Karpas-422 (cell line): ENCODE results near the gene ATP9B. TPM values are rescaled to one million over a fixed set of nuclear protein-coding genes. Genes with fewer than 3 reads are reported as not detected.

Experiments
- DNase-seq: peaks from one replicate; pipeline ENCODE4 v3.0.0-alpha.2; 2015
- H2AFZ ChIP-seq: fragments of 200-600 bp; sonication (generic); 2 replicates; pipeline ENCODE4 v1.6.1; 2014; ENCODE audit warnings: antibody characterized with exemption, low read length, mixed read lengths
- H3K27ac ChIP-seq: fragments of 200-600 bp; sonication (generic); 2 replicates; pipeline ENCODE4 v1.5.1; 2014; ENCODE audit warnings: mild to moderate bottlenecking, low read length, moderate library complexity
- H3K27me3 ChIP-seq: fragments of 200-600 bp; sonication (generic); 2 replicates; pipeline ENCODE4 v1.6.1; 2014; ENCODE audit warnings: low read length, mixed read lengths
- H3K36me3 ChIP-seq: fragments of 200-600 bp; sonication (generic); 2 replicates; pipeline ENCODE4 v1.6.1; 2014; ENCODE audit warnings: low read length, mixed read lengths; ENCODE audit not compliant: insufficient read depth
- H3K4me1 ChIP-seq: fragments of 200-600 bp; sonication (generic); 2 replicates; pipeline ENCODE4 v1.6.1; 2014; ENCODE audit warnings: mild to moderate bottlenecking, low read length, mixed read lengths
- H3K4me2 ChIP-seq: fragments of 200-600 bp; sonication (generic); 2 replicates; pipeline ENCODE4 v1.6.1; 2014; ENCODE audit warnings: low read length, low read depth, mild to moderate bottlenecking; ENCODE audit not compliant: poor library complexity, severe bottlenecking
- H3K4me3 ChIP-seq: fragments of 200-600 bp; sonication (generic); 2 replicates; pipeline ENCODE4 v1.5.1; 2014; ENCODE audit warnings: mild to moderate bottlenecking, antibody characterized with exemption, low read length, mixed read lengths
- H3K79me2 ChIP-seq: fragments of 200-600 bp; sonication (generic); 2 replicates; pipeline ENCODE4 v1.6.1; 2014; ENCODE audit warnings: mild to moderate bottlenecking, low read length, mixed read lengths
- H3K9ac ChIP-seq: fragments of 200-600 bp; sonication (generic); 2 replicates; pipeline ENCODE4 v1.6.0; 2014; ENCODE audit warnings: low read length
- H3K9me2 ChIP-seq: fragments of 200-600 bp; sonication (generic), shearing (Covaris generic); replicated peaks from 2 replicates; pipeline ENCODE4 v1.6.0; 2014; ENCODE audit warnings: mild to moderate bottlenecking, low read length, moderate library complexity; ENCODE audit not compliant: insufficient read depth
- H3K9me3 ChIP-seq: fragments of 300-700, 200-600 bp; sonication (generic); 2 replicates; pipeline ENCODE4 v1.6.1; 2014; ENCODE audit warnings: low read length, mixed read lengths
- H4K20me1 ChIP-seq: fragments of 200-600 bp; sonication (generic); 2 replicates; pipeline ENCODE4 v1.6.1; 2014; ENCODE audit warnings: mild to moderate bottlenecking, antibody characterized with exemption, low read length, low read depth; ENCODE audit not compliant: insufficient read depth
- total RNA-seq: library from RNA; depleted of rRNA; stranded (reverse); fragments of >200 nt; shearing (Covaris generic); gene quantifications from 2 replicates; pipeline ENCODE4 v1.2.3, GENCODE V29; 2014; ENCODE audit warnings: low replicate concordance

Gene ATP9B
- total RNA-seq, 1 experiment from 2014 or later: 65.1 TPM

DNA sequence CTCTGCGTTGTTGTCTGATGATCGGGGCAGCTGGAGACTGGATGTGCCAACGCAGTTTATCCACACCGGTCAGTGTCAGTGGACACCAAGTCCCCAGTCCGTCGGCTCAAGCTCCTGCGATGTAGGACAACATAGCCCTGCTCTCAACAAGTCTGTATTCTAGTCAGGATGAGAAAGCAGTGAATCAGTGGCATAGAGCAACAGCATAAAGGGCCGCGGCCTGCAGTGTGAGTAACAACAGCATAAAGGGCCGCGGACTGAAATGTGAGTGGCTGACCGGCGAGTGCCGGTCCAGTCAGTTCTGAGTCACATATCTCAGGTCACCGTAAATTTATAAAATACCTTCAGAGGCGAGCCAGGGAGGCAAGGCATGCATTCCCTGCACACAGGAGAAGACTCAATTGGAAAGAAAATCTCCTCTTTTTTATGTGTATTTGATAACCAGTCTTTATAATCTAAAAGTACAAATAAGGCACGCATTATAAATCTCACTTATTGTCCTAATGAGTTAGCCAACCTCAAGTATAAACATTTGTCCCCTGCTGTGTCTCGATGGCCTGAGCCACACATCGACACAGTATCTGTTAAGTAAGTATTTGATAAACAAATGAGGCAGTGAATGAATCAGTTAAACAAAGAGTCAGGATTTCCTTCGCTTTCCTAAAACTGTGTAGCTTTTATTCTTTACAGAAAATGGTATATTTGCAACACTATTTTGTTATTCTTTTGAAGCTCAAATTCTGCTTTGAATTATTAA lies 292.8 kb downstream of the ATP9B start:
- no peaks in the 10 kb centered on the region for H4K20me1 ChIP-seq
- H3K4me3 ChIP-seq: no peak overlapping the region
- no peak overlapping the region for H3K27ac ChIP-seq
- H3K9me2 ChIP-seq: no peaks in the 10 kb centered on the region
- no peaks in the 10 kb centered on the region for H3K27me3 ChIP-seq
- DNase-seq: no peak
- H3K79me2 ChIP-seq: peaks cover 4% of the 10 kb centered on the region; the same call in 1 of the 2 replicates
- H3K36me3 ChIP-seq: peaks cover 49% of the 10 kb centered on the region; the same call in 1 of the 2 replicates
- H3K4me2 ChIP-seq: no peak overlapping the region
- H3K9ac ChIP-seq: no peak overlapping the region
- no peaks in the 10 kb centered on the region for H3K9me3 ChIP-seq
- H2AFZ ChIP-seq: no peak overlapping the region
- H3K4me1 ChIP-seq: peaks cover 20% of the 10 kb centered on the region

DNA sequence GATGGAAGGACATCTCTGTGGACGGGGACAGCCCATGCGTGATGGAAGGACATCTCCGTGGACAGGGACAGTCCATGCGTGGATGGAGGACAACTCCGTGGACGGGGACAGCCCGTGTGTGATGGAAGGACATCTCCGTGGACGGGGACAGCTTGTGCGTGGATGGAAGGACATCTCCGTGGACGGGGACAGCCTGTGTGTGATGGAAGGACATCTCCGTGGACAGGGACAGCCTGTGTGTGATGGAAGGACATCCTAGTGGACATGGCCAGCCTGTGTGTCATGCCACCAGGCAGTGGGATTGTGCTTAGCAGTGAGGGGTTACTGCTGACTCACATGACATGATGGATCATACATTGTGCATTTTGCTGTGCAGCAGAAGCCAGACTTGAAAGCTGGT lies 296.5 kb downstream of the ATP9B start:
- Histone ChIP-seq H4K20me1 (no peaks in the 10 kb centered on the region), H3K79me2 (peaks cover 4% of the 10 kb centered on the region; the same call in 1 of the 2 replicates), H3K4me2 (no peak overlapping the region), H3K27ac (no peak overlapping the region), H3K4me3 (no peak overlapping the region), H3K27me3 (no peaks in the 10 kb centered on the region), H3K36me3 (peaks cover 43% of the 10 kb centered on the region; the same call in 1 of the 2 replicates), H3K4me1 (peaks cover 16% of the 10 kb centered on the region), H2AFZ (no peak overlapping the region), H3K9ac (no peak overlapping the region), H3K9me3 (no peaks in the 10 kb centered on the region), H3K9me2 (no peaks in the 10 kb centered on the region)
- no peak for DNase-seq

DNA sequence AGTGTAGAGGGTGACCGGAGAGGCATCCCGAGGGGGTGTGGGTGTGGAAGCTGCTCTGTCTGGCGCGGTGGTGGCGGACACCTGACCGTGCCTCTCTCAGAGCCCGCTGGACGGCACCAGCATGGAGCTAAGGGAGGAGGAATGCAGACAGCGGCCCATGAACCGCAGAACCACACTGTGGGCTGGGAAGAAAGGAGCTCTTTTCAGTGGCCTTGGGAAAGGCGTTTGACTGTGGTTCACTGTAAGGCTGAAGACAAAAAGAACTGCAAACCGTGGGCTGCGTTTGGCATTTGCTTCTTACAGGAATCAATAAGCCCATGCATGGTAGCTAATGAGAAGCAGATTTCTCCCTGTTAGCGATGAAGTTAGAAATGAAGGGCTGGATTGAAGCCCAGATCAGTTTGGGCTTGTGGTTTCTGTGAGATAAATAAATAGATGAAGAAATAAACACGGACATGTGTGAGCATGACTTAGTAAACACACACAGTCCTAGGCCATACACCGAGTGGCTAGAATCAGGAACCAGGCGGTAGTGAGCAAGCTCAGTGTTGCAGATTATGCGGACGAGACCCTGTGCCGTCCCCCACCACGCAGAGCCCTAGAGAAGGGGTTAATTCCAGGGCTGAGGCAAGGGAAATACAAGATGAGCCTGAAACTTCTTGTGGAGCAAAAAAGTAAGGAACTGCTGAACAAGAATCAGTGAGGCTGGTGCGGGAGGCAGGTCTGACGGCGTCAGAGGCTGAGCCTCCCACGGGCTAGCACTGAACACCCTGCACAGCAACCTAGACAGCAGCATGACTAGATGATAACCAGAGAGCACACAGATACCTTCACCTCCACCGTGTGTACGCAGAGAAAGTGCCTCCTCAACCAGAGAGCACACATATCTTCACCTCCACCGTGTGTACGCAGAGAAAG lies 297.2 kb downstream of the ATP9B start:
- Histone ChIP-seq H3K4me1 (peaks cover 10% of the 10 kb centered on the region), H3K4me2 (no peak overlapping the region), H3K36me3 (peaks cover 36% of the 10 kb centered on the region; the same call in 1 of the 2 replicates), H3K27me3 (no peaks in the 10 kb centered on the region), H4K20me1 (no peaks in the 10 kb centered on the region), H3K27ac (no peak overlapping the region), H3K4me3 (no peak overlapping the region), H3K79me2 (peaks cover 4% of the 10 kb centered on the region; the same call in 1 of the 2 replicates), H3K9me3 (no peaks in the 10 kb centered on the region), H3K9me2 (no peaks in the 10 kb centered on the region), H3K9ac (no peak overlapping the region), H2AFZ (no peak overlapping the region)
- no peak for DNase-seq

DNA sequence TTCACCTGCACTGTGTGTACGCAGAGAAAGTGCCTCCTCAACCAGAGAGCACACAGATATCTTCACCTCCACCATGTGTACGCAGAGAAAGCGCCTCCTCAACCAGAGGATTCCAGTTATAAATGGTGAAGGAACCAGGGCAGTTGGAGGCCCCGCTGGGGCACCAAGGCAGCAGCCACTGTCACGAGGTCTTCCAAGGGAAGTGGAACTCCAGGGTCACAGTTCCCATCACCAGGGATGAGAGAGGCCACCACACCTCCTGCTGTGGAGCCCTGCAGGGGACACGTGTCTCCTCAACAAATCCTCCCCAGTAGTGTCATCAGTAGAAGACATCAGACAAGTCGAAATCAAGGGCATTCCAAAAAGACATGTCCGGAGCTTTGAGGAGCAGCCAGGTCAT lies 298.3 kb downstream of the ATP9B start:
- no peak overlapping the region for H3K27ac ChIP-seq
- no peaks in the 10 kb centered on the region for H4K20me1 ChIP-seq
- H3K9me2 ChIP-seq: no peaks in the 10 kb centered on the region
- peaks cover 4% of the 10 kb centered on the region; the same call in 1 of the 2 replicates for H3K79me2 ChIP-seq
- no peaks in the 10 kb centered on the region for H3K27me3 ChIP-seq
- no peaks in the 10 kb centered on the region; the same call in 1 of the 2 replicates for H3K4me1 ChIP-seq
- DNase-seq: no peak
- H2AFZ ChIP-seq: no peak overlapping the region
- H3K4me2 ChIP-seq: no peak overlapping the region
- no peaks in the 10 kb centered on the region for H3K9me3 ChIP-seq
- no peak overlapping the region for H3K9ac ChIP-seq
- H3K4me3 ChIP-seq: no peak overlapping the region
- H3K36me3 ChIP-seq: peaks cover 26% of the 10 kb centered on the region; the same call in 1 of the 2 replicates

DNA sequence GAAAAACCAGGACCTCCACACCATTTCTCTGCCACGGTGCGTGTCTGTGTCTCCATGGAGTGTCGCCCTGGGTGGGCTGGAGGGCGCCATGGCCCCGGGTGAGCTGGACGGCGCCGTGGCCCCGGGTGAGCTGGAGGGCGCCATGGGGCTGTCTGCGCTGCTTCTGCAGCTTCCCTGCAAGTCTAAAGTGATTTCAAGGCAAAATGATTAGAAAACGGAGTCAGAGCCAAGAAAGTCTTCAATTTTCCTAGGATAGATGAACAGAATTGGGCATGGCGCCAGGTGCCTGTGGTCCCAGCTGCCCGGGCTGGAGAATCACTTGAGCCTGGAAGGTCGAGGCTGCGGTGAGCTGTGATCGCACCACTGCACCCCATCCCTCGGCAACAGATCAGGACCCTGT lies 298.8 kb downstream of the ATP9B start:
- no peak overlapping the region for H3K4me3 ChIP-seq

DNA sequence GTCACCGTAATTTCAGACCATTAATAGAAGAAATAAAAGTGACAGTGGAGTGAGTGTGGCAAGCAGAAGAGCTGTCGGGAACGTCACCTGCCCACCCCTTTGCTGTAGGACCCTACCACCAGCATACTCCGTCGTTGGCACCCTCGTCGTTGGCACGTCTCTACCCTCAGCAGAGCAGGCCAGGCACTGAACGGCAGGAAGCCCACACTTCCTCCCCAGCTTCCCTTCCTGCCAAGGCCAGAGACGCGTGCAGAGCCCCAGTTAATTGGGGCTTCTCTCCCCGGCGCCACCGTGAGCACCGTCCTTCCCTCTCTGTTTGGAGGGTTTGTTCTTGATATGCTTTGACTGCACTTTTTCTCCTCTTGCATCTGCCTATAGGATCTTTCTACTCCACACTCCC lies 299.5 kb downstream of the ATP9B start:
- peaks cover 9% of the 10 kb centered on the region for H3K4me1 ChIP-seq
- no peak overlapping the region for H3K9ac ChIP-seq
- no peaks in the 10 kb centered on the region for H3K9me3 ChIP-seq
- no peak overlapping the region for H3K4me2 ChIP-seq
- no peak overlapping the region for H3K27ac ChIP-seq
- peaks cover under 1% of the 10 kb centered on the region; the same call in 1 of the 2 replicates for H3K79me2 ChIP-seq
- no peaks in the 10 kb centered on the region for H3K27me3 ChIP-seq
- H3K9me2 ChIP-seq: no peaks in the 10 kb centered on the region
- no peak for DNase-seq
- H3K36me3 ChIP-seq: peaks cover 15% of the 10 kb centered on the region; the same call in 1 of the 2 replicates
- no peak overlapping the region for H3K4me3 ChIP-seq
- H2AFZ ChIP-seq: no peak overlapping the region
- no peaks in the 10 kb centered on the region for H4K20me1 ChIP-seq

More for the DNA sequence above, 298.8 kb downstream of the ATP9B start:
- H3K27me3 ChIP-seq: no peaks in the 10 kb centered on the region
- no peak overlapping the region for H3K4me2 ChIP-seq
- no peak overlapping the region for H2AFZ ChIP-seq
- H3K4me1 ChIP-seq: 0 out of 2 replicates have a peak, but pooled peaks cover 3% of the 10 kb centered on the region
- peaks cover 4% of the 10 kb centered on the region; the same call in 1 of the 2 replicates for H3K79me2 ChIP-seq
- H4K20me1 ChIP-seq: no peaks in the 10 kb centered on the region
- H3K27ac ChIP-seq: no peak overlapping the region
- peaks cover 22% of the 10 kb centered on the region; the same call in 1 of the 2 replicates for H3K36me3 ChIP-seq
- H3K9ac ChIP-seq: no peak overlapping the region
- H3K9me2 ChIP-seq: no peaks in the 10 kb centered on the region
- no peaks in the 10 kb centered on the region for H3K9me3 ChIP-seq
- DNase-seq: no peak

DNA sequence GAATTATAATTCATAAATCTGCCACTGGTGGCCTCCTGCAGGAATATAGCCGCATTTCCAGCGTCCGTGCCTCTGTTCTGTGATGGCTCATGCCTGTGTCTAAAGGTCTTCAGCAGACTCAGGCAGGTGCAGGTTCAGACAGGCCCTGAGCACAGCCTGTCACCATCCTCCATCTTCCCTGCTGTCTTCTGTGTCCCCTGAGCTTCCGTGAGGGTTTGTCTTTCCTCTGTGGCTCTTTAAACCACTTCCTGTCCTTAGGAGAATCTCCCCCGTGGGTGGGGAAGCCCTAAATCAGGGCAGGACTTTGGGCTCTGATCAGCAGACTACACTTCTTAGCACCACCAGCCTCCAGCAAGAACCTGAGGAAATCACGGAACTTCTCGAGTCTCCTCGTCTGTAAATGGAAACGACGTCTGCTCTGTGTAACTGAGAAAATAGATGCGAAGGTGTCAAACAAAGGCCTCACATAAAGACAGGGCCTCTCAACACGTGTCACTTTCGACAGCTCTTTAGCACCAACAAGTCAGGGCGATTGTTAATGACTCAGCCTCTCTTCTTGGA lies 302.4 kb downstream of the ATP9B start:
- H3K27me3 ChIP-seq: no peaks in the 10 kb centered on the region
- H3K27ac ChIP-seq: no peak overlapping the region
- DNase-seq: no peak
- H3K4me2 ChIP-seq: no peak overlapping the region
- no peak overlapping the region for H3K4me3 ChIP-seq
- no peaks in the 10 kb centered on the region for H3K9me2 ChIP-seq
- no peak overlapping the region for H2AFZ ChIP-seq
- no peaks in the 10 kb centered on the region for H3K79me2 ChIP-seq
- H3K9me3 ChIP-seq: no peaks in the 10 kb centered on the region
- H3K4me1 ChIP-seq: peaks cover 28% of the 10 kb centered on the region
- H3K36me3 ChIP-seq: peaks cover 15% of the 10 kb centered on the region; the same call in 1 of the 2 replicates
- no peaks in the 10 kb centered on the region for H4K20me1 ChIP-seq
- H3K9ac ChIP-seq: no peak overlapping the region
